Bronchial epithelial cell (primary cell): Measurements from ENCODE around the gene DPH7. TPM values are rescaled to one million over a fixed set of nuclear protein-coding genes. Genes with fewer than 3 reads are reported as not detected.

Source experiments
- DNase-seq: peaks from one replicate; pipeline ENCODE4 v3.0.0-alpha.2; 2010; ENCODE audit warnings: low read depth
- FAIRE-seq: peaks from 2 replicates; lab custom pipeline; 2011; peaks lifted over from hg19 to GRCh38; lab: Jason Lieb, UNC
- H3K27me3 ChIP-seq: 2 replicates; pipeline ENCODE4 v1.5.1; 2011; ENCODE audit warnings: low read length; ENCODE audit not compliant: control insufficient read depth, insufficient read depth
- H3K36me3 ChIP-seq: 2 replicates; pipeline ENCODE4 v1.5.1; 2011; ENCODE audit warnings: low read length; ENCODE audit not compliant: control insufficient read depth, insufficient read depth
- H3K4me3 ChIP-seq: 2 replicates; pipeline ENCODE4 v1.5.1; 2011; ENCODE audit warnings: mild to moderate bottlenecking, low read depth, low read length, control low read depth
- total RNA-seq: library from RNA; depleted of rRNA; stranded (reverse); fragments of >200 nt; gene quantifications from 2 replicates; pipeline ENCODE4 v1.2.1, GENCODE V29; 2014
- TF ChIP-seq, protein P1 (sequence below): IDR thresholded peaks from 2 replicates; pipeline ENCODE4 v1.5.1; 2011; ENCODE audit warnings: mild to moderate bottlenecking, moderate library complexity, low read length, control low read depth, inconsistent platforms; ENCODE audit not compliant: insufficient read depth, severe bottlenecking

The DPH7 gene
- total RNA-seq, 1 donor from 2014 or later, result 33.7 TPM

DNA sequence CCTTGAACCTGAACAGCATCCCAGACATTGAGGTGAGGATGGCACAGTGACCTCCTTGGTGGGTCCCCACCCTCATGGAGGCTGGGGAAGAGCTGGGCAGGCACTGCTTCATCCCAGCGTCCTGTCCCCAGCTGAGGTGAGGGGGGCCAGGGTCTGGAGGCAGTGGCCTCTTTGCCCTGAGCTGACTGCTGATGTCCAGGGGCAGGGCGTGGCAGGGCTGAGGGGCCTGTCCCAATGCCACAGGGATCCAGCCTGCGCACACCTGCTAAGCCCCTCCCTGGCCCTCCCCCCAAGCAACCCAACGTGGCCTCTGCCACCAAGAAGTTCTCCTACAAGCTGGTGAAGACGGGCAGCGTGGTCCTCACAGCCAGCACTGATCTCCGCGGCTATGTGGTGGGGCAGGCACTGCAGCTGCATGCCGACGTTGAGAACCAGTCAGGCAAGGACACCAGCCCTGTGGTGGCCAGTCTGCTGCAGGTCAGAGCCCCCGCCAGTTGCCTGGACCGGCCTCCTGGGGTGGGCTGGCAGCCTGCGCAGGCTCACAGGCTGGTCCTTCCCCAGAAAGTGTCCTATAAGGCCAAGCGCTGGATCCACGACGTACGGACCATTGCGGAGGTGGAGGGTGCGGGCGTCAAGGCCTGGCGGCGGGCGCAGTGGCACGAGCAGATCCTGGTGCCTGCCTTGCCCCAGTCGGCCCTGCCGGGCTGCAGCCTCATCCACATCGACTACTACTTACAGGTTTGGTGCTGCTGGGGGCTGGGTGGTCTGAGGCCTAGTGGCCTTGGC is 35.2 kb upstream of the DPH7 start:
- no peaks in the 10 kb centered on the region for H3K27me3 ChIP-seq
- DNase-seq (no peak), FAIRE-seq (no peak)
- H3K4me3 ChIP-seq, result no peak overlapping the region
- H3K36me3 ChIP-seq, result peaks cover 33% of the 10 kb centered on the region
- TF ChIP-seq, protein P1, sequence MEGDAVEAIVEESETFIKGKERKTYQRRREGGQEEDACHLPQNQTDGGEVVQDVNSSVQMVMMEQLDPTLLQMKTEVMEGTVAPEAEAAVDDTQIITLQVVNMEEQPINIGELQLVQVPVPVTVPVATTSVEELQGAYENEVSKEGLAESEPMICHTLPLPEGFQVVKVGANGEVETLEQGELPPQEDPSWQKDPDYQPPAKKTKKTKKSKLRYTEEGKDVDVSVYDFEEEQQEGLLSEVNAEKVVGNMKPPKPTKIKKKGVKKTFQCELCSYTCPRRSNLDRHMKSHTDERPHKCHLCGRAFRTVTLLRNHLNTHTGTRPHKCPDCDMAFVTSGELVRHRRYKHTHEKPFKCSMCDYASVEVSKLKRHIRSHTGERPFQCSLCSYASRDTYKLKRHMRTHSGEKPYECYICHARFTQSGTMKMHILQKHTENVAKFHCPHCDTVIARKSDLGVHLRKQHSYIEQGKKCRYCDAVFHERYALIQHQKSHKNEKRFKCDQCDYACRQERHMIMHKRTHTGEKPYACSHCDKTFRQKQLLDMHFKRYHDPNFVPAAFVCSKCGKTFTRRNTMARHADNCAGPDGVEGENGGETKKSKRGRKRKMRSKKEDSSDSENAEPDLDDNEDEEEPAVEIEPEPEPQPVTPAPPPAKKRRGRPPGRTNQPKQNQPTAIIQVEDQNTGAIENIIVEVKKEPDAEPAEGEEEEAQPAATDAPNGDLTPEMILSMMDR, result no peak

DNA sequence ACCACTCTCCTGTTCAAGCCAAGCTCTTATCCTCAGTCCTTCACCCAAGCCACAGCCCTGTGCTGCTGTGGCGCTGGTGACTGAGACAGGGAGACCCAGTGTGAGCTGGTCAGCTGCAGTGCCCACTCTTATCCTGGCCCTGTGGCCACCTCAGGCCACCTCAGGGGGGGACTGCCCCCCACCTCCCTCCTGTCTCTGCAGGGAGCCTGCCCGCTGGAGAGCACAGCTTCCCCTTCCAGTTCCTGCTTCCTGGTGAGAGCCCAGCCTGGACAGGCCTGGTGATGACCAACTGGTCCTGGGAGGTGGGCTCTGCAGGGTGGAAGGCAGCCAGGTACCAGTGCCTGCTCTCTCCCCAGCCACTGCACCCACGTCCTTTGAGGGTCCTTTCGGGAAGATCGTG is 34.5 kb upstream of the DPH7 start:
- peaks cover 40% of the 10 kb centered on the region for H3K36me3 ChIP-seq
- no peaks in the 10 kb centered on the region for H3K27me3 ChIP-seq
- peak overlapping the region; percentile 39 for H3K4me3 ChIP-seq
- FAIRE-seq (no peak), DNase-seq (no peak)
- TF ChIP-seq, protein P1, result no peak

DNA sequence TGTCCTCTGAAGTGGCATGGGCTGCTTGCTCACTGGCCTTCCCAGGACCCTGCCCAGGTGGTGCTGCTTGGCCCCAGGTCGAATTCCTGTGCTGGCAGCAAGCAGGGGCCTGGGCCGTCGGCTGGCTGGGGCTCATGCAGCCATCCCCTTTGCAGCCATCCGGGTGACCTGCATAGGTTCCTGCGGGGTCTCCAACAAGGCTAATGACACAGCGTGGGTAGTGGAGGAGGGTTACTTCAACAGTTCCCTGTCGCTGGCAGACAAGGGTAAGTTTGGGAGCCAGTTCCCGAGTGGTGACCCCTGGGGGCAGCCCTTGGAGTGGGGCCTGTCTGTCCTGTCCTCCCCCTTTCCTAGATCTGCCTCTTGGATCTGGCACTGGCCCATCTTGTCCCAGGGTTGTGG is 34.0 kb upstream of the DPH7 start:
- peaks cover 40% of the 10 kb centered on the region for H3K36me3 ChIP-seq
- peak overlapping the region; percentile 39 for H3K4me3 ChIP-seq
- DNase-seq (no peak), FAIRE-seq (no peak)
- no peaks in the 10 kb centered on the region for H3K27me3 ChIP-seq
- TF ChIP-seq, protein P1, result no peak

DNA sequence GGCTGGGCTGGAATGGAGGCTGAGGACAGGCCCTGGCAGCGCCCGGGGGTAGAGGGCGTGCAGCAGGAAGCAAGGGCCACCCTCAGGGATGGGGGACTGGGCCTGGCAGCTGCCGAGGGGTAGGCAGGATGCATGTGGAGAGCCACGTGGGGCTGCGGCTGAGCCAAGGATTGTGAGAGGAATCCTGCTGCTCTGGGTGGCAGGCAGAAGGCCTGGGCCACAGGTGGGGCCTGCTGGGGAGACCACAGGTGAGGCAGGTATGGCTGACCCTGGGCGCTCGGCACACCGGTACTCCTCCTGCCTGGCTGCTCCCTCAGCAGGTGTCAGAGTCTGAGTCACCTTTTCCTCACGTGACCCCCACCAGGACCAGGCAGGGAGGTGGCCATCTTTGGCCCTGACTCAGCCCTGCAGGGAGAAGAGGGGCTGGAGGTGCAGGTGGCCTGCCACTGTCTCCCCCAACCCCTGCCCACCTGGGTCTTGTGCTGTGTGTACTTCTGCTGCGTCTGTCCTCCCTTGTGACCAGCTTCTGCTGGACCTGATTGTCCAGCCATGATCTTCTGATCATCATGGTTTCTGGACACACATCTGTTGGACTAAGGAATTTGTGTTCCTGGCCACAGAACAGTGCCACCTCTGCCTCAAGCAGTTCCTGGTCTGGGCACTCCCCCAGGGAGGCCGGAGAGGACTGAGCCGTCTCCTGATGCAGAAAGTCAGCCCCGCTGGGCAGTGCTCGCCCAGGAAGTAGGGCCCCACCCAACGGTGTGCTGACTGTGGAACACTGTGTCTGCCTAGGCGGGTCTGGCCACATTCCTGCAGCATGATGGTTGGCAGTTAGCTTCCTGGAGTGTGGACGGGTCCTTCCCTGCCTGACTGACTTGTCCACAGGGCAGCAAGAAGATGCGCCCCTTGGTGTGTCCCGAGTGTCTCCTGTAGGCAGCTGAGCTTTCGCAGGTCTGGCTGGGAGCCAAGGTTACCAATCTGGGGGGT is 33.2 kb upstream of the DPH7 start:
- DNase-seq, result peak; percentile 97
- Histone ChIP-seq H3K4me3 (peak overlapping the region; percentile 39), H3K27me3 (no peaks in the 10 kb centered on the region), H3K36me3 (peaks cover 37% of the 10 kb centered on the region)
- TF ChIP-seq, protein P1, result no peak
- FAIRE-seq, result peak; percentile 100

DNA sequence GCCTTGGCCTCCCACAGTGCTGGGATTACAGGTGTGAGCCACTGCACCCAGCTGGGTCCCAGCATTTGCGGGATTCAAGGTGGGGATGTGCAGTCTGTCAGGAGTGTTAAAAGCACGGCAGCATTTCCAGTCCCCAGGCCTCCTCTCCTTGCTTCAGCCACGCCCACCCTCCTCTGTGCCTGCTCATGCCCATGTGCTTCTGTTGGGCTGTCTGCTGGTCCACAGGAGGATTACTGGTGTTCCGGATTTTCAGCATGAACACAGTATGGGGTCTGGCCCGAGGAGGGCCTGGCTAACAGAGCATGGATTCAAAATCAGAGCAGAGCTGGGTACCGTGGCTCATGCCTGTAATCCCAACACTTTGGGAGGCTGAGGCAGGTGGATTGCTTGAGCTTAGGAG is 32.2 kb upstream of the DPH7 start:
- no peak for DNase-seq
- no peaks in the 10 kb centered on the region for H3K27me3 ChIP-seq
- peaks cover 37% of the 10 kb centered on the region for H3K36me3 ChIP-seq
- TF ChIP-seq, protein P1, result no peak
- H3K4me3 ChIP-seq, result no peak overlapping the region
- FAIRE-seq, result peak; percentile 13
